ENCODE measurements around the gene ADAMTS6.
A peak's percentile ranks its signal among the peaks of the same experiment; 100 is the strongest.
"Not testable (repeated sequence)": the region's sequence is repeated elsewhere in the genome, so short reads cannot be mapped to it uniquely, and the experiment has no call there.

The ADAMTS6 gene, protein sequence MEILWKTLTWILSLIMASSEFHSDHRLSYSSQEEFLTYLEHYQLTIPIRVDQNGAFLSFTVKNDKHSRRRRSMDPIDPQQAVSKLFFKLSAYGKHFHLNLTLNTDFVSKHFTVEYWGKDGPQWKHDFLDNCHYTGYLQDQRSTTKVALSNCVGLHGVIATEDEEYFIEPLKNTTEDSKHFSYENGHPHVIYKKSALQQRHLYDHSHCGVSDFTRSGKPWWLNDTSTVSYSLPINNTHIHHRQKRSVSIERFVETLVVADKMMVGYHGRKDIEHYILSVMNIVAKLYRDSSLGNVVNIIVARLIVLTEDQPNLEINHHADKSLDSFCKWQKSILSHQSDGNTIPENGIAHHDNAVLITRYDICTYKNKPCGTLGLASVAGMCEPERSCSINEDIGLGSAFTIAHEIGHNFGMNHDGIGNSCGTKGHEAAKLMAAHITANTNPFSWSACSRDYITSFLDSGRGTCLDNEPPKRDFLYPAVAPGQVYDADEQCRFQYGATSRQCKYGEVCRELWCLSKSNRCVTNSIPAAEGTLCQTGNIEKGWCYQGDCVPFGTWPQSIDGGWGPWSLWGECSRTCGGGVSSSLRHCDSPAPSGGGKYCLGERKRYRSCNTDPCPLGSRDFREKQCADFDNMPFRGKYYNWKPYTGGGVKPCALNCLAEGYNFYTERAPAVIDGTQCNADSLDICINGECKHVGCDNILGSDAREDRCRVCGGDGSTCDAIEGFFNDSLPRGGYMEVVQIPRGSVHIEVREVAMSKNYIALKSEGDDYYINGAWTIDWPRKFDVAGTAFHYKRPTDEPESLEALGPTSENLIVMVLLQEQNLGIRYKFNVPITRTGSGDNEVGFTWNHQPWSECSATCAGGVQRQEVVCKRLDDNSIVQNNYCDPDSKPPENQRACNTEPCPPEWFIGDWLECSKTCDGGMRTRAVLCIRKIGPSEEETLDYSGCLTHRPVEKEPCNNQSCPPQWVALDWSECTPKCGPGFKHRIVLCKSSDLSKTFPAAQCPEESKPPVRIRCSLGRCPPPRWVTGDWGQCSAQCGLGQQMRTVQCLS (N-terminal part only)

DNA sequence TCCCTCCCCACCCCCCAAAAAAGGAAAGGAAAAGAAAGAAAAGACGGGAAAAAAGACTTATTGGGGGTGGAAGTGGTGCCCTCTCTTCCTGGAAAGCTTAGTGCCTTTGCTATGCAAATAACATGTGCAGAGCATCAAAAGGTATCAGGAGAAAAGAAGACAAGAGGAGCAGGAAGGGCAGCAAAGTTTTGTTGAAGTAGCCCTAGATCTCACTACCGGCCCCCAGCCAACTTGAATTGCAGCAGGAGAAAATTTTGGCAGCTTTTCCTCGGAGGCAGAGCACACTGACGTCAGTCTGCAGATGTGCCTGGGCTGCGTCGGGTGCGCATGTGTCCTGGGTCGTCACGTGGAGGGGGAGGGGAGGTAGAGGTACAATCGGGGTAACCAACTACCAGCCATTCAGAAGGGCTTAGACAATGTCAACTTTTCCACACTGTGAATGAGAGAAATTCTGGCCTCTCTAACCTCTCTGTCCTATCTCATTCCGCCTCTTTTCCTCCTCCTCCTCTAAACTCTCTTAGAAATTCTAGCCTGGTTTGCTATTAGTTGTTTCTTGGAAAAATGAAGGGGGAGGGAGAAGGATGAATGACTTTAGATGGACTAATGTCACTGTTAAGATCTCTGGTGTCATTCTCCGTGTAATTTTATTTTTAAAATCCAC lies at the start of gene ADAMTS6:
Gene ADAMTS6, minus strand, starts transcription at position 286 of the 661 bp plus-strand sequence. CDS start 8,247 bp downstream, outside the sequence.
- DNase-seq (ENCODE audit: low read depth in 2 of 2) = peak; percentile 71 to 73

DNA sequence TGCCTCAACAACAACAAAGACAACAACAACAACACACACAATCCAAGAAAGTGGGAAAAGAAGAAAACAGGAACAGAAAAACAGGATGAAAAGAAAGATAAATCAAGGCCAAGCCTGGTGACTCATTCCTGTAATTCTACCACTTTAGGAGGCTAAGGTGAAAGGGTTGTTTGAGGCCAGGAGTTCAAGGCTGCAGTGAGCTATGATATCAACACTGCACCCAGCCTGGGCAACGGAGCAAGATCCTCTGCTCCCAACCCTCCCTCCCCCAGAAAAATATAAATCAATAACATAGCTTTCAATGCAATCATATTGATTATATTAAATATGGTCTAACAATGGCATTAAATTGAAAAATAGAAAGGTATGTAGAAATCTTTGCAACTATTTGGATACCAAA lies 49.2 kb upstream of the ADAMTS6 start:
- DNase-seq (ENCODE audit: low read depth in 2 of 2) = no peak

DNA sequence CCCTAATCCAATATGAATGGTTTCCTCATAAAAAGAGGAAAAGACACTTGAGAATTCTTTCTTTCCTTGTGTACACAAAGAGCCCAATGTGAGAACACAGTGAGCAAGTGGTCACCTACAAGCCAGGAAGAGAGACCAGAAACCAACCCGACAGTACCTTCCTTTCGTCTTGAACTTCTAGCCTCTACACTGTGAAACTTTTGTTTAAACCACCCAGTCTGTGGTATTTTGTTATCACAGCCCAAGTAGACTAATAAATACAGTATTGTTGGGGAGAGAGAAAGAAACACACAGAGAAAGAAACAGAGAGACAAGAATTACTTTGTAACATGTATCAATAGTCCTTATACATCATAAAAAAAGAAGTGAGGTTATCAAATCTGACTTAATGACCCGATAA lies 44.0 kb upstream of the ADAMTS6 start:
- no peak for DNase-seq (ENCODE audit: low read depth in 2 of 2)

DNA sequence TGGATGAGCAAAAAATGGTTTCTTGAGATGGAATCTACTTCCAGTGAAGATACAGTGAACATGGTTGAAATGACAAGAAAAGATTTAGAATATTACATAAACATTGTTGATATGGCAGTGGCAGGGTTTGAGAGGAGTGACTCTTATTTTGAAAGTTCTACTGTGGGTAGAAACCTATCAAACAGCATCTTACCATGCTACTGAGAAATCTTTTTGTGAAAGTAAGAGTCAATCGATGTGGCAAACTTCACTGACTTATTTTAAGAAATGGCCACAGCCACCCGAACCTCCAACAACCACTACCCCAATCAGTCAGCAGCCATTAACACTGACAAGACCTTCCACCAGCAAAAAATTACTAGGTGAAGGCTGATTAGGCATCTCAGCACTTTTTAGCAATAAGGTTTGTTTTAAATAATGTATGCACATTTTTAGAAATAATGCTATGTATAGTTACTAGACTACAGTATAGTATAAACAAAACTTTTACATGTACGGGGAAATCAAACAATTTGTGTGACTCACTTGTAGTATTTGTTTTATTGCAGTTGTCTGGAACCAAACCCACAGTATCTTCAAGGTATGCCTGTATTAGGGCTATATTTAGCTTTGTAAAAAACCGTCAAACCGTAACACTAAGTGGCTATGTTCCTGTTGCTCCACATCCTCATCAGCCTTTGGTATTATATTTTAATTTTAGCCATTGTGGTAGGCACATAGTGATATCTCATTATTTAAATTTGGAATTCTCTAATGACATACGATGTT lies 30.6 kb upstream of the ADAMTS6 start:
- no peak for DNase-seq (ENCODE audit: low read depth in 2 of 2)

DNA sequence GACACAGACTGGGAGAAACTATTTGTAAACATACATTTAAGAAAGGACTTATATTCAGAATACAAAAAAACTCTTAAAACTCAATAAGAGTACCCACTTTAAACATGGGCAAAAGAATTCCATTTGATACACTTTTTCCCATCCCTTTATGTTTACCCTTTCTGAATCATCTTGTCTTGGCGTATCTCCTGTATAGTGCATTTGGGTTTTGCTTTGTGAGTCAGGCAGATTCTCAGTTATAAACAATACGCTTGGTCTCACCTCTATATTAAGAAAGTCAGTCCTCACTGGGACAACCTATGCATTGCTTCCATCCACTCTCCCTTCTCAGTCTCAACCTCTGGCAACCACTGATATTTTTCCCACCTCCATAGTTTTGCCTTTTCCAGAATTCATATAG lies 27.3 kb upstream of the ADAMTS6 start:
- no peak for DNase-seq (ENCODE audit: low read depth in 2 of 2)

DNA sequence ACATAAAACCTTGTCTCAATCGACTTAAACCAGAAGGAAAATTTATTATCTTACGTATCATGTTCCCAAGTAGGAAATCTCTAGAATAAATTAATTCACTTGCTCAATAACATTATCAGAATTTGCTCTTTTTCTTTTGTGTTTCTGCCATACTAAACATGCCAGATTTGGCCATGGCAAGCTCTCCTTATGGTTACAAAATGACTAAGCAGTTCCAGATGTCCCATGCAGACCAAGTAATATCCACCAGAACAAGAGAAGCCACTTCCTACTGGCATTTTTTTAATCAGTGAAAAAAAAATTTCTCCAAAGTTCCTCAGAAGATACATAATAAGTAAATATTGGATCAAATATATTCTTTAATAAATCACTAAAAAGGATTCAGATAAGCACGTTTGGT lies 25.2 kb upstream of the ADAMTS6 start:
- DNase-seq (ENCODE audit: low read depth in 2 of 2) = no peak

DNA sequence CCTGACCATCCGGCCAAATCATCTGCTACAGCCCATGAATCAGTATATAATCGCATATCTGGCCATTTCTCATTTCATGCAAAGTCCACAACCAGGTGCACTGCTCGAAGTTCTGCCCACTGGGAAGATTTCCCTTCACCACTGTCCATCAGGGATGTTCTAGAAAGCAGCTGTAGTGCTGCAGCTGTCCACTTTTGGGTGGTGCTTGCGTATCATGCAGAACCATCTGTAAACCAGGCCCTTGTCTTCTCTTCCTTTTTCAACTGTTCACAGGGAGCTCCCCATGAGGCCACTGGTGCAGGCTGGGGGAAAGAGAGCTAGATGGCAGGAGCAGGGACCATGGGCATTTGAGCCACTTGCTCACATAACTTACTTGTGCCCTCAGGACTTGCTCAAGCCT lies 7.4 kb upstream of the ADAMTS6 start:
- no peak for DNase-seq (ENCODE audit: low read depth in 2 of 2)

DNA sequence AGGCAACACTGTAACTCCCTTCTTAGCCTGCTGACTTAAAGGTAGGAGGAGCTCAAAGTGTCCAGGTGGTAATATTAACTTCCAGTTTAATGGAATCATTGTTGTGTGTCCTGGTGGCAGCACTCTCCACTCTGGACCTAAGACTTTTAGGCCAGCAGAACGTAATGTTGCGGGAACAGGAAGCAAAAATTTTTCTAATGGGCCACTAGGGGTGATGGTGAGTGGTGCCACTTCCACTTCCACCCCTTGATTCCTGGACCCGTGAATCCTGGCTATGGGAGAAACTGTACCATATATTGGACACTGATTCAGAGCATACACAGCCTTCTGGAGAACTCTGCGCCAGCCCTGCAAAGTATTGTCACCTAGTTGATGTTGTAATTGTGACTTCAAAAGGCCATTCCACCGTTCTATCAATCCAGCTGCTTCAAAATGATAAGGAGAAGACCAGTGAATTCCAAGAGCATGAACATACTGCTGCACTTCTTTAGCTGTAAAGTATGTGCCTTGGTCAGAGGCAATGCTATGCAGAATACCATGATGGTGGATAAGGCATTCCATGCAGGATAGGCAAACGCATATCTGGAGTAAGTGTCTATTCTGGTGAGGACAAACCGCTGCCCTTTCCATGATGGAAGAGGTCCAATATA lies 6.4 kb upstream of the ADAMTS6 start:
- not testable (repeated sequence) for DNase-seq (ENCODE audit: low read depth in 2 of 2)

DNA sequence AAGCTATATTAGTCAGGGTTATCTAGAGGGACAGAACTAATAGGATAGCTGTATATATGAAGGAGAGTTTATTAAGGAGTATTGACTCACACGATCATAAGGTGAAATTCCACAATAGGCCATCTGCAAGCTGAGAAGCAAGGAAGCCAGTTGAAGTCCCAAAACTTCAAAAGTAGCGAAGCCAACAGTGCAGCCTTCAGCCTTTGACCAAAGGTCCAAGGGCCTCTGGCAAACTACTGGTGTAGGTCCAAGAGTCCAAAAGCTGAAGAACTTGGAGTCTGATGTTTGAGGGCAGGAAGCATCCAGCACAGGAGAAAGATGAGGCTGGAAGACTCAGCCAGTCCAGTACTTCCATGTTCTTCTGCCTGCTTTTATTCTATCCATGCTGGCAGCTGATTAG lies 5.1 kb upstream of the ADAMTS6 start:
- not testable (repeated sequence) for DNase-seq (ENCODE audit: low read depth in 2 of 2)

DNA sequence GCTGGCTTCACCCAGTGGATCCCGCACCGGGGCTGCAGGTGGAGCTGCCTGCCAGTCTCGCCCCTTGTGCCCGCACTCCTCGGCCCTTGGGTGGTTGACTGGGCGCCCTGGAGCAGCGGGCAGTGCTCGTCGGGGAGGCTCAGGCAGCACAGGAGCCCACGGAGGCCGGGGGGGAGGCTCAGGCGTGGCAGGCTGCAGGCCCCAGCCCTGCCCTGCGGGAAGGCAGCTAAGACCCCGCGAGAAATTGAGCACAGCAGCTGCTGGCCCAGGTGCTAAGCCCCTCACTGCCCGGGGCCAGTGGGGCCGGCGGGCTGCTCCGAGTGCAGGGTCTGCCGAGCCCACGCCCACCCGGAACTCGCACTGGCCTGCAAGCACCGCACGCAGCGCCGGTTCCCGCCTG lies 3.7 kb upstream of the ADAMTS6 start:
- no peak for DNase-seq (ENCODE audit: low read depth in 2 of 2)

DNA sequence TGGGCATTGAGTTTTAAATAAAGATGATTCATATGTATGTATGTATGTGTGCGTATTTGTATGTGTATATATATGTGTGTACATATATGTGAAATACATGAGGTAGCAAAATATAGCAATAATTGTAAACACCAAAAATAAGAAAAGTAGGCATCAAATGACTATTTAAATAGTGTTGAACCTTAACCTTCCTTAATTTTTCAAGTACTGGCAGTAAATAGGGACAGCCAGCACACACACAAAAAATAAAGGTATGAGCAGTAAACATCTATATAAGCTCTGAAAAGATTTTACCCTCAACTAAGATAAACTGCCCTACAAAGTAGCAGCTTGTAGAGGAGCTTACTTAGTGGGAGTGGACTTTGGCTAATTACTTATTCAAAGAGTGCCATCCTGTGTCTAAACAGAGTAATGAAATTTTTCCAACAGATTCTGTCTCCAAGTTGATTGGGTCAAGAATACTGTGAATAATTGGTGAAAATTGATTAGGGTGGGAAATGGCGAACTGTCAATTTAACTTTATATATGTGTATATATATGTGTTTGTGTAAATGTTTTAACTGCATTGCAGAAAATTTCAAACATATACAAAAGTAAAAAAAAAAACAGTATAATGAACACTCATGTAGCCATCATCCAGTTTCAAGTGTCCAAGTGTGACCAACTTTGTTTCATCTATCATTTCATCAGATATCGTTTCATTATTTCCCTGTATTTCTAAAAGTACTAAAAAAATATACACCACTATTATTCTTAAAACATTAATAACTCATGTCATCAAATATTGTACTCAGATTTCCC lies 2.0 kb upstream of the ADAMTS6 start:
- DNase-seq (ENCODE audit: low read depth in 2 of 2) = no peak

DNA sequence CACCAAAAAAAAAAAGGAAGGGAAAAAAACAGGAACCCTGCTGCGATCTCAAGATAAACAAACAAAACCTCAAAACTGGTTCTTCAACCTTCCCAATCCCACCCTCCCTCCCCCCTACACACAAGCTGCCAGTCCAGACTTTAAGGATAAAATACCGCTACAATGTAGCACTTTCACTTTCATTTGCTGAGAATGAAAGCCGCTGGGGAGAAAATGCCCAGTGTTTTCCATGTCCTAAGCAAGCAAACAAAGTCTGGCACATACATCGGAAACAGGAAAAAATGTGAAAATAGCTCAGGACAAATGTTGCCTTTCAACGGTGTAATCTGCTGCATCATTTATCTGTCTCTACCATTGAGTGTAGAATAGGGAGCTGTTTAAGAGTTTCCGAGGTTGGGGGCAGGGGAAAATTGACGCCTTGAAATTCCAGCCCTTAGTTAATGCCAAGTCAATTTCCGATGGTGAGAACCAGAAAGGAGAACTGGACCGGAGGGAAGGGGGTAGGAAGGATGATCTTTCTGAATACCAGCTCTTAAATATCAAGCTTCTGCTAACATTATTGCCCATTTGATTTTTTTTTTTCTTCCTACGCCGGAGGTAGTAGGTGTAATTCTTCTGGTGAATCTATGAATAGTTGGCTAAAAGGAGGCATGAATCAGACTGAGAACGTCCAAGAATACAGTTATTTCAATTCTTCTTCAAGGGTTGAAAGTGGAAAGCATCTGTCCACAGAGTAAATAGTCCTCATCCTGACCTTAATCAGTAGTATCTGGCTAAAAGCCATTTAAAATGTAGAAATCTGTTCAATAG lies 1.2 kb upstream of the ADAMTS6 start:
- no peak for DNase-seq (ENCODE audit: low read depth in 2 of 2)

DNA sequence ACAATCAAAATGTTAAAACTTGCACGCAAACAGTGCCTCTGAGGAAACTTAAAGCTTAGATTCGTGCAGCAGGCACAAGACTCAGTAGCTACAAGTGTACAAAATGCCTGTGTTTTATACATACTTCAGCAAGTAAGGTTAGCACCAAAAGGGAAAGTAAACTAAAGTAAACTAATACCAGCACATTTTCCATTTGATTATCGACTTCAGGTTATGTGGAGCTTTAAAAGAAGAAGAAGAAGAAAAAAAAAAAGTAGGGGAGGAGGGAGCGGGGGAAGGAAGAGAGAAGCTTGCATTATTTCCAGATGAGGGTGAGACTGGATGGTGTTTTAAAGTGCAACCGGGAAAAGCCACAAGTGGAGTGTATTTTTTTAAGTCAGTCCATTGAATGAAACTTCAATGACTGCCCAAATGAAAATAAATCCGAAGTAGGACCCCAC lies 596 bp upstream of the ADAMTS6 start:
- no peak for DNase-seq (ENCODE audit: low read depth in 2 of 2)

DNA sequence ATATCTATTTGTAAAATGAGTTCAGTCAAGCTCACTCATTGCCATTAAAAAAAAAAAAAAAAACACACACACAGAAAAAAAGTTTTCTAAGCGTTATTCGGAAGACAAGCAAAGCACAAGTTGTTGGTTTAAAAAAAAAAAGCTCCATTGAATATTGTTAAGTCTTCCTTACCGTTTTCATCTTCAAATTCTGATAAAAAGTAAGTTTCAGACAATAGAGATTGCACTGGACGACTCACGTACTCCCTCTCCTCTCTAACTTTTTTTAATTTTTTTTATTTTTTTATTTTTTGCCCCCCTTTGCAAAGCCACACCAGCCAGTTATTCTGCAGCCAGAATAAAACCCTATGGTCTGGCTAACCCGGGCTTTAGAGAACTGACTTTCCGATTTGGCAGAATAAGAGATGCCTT lies 544 bp downstream of the ADAMTS6 start:
- DNase-seq (ENCODE audit: low read depth in 2 of 2) = no peak

DNA sequence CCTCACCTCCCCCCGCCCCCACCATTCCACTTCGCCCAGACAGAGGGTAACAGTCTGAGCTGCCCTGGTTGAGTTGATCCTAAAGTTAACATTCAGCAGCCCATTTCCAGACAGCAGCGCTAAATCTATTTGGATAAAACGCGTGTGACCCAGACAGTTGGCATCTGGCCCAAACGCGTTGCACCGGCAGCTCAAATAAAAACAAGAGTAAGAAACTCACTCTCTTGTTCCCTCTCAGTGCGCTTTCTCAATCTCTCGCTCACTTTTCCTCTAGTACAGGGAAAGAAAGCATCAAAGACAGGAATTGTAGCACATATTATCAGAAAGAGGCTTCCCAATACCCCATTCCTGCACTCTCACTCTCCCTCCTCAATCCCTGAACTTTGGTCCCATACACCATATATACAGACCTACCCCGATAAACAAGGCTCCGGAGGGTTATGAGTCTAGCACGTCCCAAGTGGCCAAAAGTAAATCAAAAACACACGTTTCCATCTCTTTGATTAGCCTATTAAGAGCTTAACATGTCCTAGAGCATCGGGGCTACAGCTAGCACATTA lies 1.3 kb downstream of the ADAMTS6 start:
- no peak for DNase-seq (ENCODE audit: low read depth in 2 of 2)

DNA sequence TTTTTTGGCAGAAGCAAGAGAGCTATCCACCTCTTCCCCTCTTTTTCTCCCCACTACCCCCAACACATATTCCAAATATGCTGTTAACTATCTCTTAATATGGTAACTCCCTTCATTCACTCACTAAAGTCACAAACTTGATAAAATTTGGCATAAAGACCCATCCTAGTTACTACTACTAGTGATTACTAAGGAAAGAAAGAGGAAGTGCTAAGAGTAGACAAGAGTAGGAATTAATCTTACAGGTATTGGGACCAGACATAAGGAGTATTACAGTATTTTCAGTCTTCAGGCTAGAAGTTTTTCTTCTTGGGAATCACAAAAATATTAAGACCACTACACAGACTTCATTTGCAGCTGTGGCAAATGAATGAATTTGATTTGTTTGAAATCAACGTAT lies 2.2 kb downstream of the ADAMTS6 start:
- DNase-seq (ENCODE audit: low read depth in 2 of 2) = no peak

DNA sequence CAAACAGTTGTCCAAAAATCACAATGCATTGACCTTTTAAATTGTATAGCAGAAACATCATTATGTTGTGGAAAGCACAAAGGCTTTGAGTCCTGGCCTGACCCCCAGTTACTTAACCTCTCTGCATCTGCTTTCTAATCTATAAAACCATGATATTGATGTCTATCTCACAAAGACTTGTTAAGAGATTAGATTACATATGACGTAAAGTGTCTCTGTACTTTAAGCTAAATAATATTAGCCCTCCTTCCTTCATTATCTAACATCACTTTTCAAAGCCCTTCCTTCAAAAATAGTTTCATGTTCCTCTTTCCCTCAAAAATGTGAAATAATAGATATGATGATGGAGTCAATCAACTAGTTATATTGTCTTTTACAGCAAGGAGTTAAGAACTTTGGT lies 3.4 kb downstream of the ADAMTS6 start:
- DNase-seq (ENCODE audit: low read depth in 2 of 2) = no peak

DNA sequence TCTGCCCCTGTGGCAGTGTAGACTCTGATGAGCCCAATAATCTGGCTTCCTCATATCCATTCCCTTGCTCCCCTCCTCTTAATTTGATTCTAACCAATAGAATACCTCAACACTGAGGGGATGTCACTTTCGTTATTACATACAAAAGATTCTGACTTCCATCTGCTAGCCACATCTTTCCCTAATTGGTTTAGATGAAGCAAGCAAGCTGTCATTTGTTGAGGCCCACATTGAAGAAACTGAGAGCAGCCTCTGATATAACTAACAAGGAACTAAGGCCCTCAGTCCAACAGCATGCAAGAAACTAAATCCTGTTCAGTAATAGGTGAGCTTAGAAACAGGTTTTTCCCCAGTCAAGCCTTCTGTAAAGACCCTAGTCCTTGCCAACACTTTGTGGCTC lies 5.8 kb downstream of the ADAMTS6 start:
- no peak for DNase-seq (ENCODE audit: low read depth in 2 of 2)

DNA sequence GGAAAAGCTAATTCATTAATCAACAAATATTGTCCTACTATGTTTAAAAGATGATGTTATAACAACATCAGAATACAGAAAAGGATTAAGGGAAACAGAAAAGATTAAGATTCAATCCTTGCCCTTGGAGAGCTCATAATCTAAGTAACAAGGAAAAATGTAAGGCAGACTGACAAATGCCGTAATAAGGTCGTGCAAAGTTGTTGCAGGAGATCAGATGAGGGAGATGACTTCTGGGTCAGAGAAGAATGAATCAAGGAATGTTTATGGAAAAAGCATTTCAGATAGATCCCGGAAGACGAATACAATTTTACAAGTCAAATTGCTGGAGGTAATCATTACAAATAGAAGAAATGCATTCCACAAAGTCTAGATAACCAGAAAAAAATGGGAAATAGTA lies 6.4 kb downstream of the ADAMTS6 start:
- no peak for DNase-seq (ENCODE audit: low read depth in 2 of 2)

Data from stimulated activated CD4-positive, alpha-beta T cell treated with anti-CD3 and anti-CD28 coated beads, Interleukin-15, amount 100 ng/mL, for 48 hours (primary cell).